ENCODE measurements around the gene SIPA1L3.
A peak's percentile ranks its signal among the peaks of the same experiment; 100 is the strongest.
"Not testable (repeated sequence)": the region's sequence is repeated elsewhere in the genome, so short reads cannot be mapped to it uniquely, and the experiment has no call there.

The SIPA1L3 gene

DNA sequence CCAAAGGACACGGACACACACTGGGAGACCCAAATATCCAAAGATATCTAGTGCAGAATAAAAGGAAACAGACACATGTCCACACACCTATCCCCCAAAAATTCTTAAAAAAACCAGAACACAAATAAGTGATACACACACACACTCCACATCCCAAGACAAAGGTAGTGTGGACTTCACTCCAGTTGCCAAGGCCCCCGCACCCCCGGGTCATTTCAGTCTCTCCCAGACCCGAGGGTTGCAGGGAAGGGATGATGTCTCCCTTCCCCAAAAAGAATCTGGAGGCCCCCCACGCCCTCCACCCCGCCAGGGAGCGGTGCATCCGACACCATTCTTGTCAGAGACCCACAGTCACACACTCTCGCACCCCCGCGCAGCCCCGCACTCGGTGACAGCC, 316.6 kb downstream of the SIPA1L3 start:
- peak overlapping the region; percentile 61 for H3K4me3 ChIP-seq (ENCODE audit: low read length)
- no peak for TF ChIP-seq ZNF274 (IDR thresholded peaks at IDR 0.05; ENCODE audit: low read depth, low read length)

DNA sequence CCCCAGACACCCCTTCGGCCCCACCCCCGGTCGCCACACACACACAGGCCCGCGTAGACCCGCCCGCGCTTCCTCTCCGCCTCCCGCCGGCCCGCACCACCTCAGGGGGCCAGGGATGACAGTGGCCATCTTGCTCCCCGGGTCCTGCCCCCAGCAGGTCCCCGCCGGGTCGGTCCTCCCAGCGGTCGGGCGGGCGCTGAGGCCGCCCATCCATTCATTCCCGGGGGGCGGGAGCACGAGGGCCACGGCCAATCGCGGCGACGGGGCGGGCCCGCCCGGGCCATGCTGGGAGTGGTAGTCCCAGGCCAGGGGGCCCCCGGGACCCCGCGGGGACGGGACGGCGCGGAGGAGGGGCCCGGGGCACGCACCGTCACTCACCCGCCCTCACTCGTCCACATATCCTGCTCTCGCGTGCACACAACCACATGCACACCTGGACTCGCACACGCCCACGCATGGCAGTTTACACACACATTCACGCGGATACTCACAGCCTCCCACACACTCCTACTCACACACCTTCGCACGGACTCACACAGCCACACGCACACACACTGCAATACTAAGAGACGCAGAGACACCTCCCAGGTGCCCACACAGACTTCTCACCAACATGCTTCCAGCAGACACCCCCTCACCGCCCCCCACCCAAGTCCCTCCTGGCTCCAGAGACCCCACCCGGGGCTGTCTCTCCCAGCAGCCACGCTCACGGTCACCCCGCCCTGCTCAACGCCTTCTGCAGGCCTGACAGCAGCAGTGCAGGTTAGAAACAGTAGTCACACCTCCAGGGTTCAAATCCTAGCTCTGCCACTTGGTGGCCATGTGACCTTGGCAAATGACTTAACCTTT, 317.2 kb downstream of the SIPA1L3 start, which contains the start of gene DPF1:
TSS of gene DPF1 (minus strand) at position 209 of the 849 bp plus-strand sequence. CDS start at position 129, 80 bp downstream.
- peak within 1 kb of the TSS; percentile 61 for H3K4me3 ChIP-seq (ENCODE audit: low read length)
- TF ChIP-seq ZNF274 (IDR thresholded peaks at IDR 0.05; ENCODE audit: low read depth, low read length), result no peak

DNA sequence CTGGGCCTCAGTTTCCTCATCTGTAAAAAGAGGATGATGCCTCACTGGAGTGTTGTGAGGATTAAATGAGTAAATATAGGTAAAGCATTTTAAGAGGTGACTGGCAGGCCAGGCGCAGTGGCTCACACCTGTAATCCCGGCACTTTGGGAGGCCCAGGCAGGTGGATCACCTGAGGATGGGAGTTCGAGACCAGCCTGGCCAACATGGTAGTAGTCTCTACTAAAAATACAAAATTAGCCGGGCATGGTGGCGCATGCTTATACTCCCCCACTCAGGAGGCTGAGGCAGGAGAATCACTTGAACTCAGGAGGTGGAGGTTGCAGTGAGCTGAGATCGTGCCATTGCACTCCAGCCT, 317.8 kb downstream of the SIPA1L3 start:
- not testable (repeated sequence) for H3K4me3 ChIP-seq (ENCODE audit: low read length)

DNA sequence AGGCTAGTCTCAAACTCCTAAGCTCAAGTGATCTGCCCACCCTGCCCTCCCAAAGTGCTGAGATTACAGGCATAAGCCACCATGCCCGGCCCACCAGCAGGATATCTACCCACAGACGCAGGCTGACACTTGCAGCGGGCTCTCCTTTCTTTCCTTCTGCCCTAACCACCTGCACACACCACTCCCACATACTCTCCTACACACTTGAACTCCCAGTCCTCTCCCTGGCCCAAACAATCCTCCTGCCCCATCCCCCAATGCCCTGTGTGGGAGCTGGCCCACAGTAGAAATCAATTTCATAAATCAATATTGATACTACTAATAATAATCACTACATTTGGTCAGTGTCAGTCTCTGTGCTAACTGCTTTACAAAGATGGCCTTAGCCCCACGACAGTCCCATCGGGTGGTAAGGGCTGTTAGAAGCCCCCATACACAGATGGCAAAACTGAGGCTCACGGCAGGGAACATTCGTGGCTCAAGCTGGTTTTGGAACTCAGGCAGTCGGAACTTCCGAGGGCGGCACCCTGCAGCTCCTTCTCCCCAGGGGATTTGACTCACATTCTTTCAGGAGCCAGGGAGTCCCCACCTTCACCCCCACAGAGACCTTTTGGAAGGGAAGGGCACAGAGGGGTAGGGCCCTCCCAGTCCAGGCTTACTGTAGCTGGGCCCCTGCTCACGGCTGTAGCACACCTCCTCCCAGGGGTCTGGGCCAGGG, 320.4 kb downstream of the SIPA1L3 start:
- TF ChIP-seq ZNF274 (IDR thresholded peaks at IDR 0.05; ENCODE audit: low read depth, low read length), result no peak
- no peak overlapping the region for H3K4me3 ChIP-seq (ENCODE audit: low read length)

DNA sequence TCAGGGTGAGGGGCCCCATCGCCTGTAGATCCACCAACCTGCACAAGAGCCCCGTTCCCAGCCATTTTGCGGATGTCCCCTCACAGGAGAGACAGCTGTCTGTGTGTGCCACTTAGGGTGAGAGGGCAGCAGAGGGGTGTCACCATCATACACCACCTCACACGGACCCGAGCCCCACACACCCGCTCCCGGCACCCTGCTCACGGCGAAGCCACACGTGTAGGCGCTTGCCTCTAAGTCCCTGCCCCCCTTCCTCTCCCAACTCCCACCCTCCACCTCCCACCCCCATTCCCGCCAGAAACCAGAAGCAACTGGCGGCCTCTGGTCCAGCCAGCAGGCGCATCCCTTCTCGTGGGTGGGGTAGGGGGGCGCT, 321.0 kb downstream of the SIPA1L3 start:
- H3K4me3 ChIP-seq (ENCODE audit: low read length), result no peak overlapping the region
- no peak for TF ChIP-seq ZNF274 (IDR thresholded peaks at IDR 0.05; ENCODE audit: low read depth, low read length)

DNA sequence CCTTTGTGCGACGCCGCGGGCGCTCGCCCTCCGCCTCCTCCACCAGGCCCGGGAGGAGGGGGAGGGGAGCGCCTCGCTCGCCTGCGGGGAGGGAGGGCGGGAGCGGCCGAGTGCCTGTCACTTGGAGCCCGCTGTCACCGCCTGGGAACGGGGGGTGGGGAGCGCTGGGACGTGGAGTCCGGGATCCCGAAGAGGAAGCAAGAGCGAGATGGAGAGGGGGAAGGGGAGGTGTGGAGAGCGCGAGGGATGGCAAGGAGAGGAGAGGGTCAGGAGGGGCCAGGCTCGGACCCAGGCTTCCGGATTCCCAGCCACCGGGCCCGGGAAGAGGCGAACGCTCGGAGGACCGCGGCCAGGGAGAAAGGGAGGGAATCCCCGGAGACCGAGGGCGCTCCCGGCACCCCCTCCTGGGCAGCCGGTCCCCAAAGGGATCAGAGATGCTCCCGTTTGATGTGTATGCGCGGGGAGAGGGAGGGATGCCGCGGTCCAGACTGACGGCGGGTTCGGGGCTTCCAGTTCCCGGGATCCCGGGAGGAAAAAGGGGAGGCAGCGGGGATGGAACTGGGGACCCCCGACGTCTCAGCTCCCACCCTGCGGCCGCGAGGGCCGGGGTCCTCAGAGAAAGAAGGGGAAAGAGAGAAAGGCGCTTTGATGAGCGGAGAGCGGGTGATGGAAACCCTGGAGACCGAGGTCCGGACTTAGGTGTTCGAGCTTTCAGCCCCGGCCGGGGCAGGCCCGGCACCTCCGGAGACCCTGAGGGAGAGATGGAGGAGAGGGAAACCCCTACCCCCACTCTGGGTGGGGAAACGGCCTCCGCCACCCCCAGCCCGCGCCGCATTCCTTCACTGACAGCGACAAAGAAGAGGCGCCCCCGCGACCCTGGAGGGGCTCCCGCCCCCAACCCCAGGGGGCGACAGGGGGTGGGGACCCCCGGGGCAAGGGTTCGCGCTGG, 321.8 kb downstream of the SIPA1L3 start:
- peak overlapping the region; percentile 36 for H3K4me3 ChIP-seq (ENCODE audit: low read length)
- no peak for TF ChIP-seq ZNF274 (IDR thresholded peaks at IDR 0.05; ENCODE audit: low read depth, low read length)

DNA sequence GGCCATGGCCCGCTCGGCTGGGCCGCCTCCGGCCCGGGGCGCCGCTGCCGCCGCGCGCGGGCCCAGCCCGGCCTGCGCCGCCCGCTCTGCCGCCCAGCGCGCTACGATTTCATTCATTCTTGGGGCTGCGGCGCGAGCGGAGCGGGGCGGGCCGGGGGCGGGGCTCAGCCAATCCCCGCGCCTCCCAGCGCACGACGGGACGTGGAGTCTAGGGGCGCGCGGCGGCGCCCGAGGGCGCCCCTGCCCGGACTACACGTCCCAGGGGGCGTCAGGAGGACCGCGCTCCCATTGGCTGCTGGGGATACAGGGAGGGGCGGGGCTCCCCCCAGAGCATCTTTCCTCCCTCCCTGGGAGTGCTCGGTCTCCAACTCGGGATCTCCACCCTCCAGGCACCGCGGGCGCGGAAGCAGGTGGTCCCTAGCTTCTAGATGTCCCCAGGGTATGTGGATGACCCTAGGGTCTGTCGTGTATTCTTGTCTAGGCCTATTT, 322.6 kb downstream of the SIPA1L3 start:
- no peak for TF ChIP-seq ZNF274 (IDR thresholded peaks at IDR 0.05; ENCODE audit: low read depth, low read length)
- no peak overlapping the region; the same call in 1 of the 2 replicates for H3K4me3 ChIP-seq (ENCODE audit: low read length)

DNA sequence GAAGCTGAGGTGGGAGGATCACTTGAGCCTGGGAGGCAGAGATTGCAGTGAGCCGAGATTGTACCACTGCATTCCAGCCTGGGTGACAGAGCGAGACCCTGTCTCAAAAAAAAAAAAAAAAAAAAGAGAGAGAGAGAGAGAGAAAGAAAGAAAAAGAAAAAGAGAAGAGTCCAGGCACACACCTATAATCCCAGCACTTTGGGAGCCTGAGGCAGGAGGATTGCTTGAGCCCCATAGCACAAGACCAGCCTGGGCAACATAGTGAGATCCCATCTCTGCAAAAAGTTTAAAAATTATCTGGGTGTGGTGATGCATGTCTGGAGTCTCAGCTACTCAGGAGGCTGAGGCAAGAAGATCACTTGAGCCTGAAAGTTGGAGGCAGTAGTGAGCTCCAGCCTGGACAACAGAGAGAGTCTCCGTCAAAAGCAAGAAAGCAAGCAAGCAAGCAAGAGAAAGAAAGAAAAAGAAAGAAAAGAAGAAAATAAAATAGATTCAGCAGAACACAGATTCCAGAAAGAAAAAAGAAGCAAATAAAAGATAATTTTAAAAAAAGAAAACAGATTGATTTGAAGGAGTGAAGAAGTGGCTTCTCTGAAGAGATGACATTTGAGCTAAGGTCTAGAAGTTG, 323.6 kb downstream of the SIPA1L3 start:
- not testable (repeated sequence) for H3K4me3 ChIP-seq (ENCODE audit: low read length)

DNA sequence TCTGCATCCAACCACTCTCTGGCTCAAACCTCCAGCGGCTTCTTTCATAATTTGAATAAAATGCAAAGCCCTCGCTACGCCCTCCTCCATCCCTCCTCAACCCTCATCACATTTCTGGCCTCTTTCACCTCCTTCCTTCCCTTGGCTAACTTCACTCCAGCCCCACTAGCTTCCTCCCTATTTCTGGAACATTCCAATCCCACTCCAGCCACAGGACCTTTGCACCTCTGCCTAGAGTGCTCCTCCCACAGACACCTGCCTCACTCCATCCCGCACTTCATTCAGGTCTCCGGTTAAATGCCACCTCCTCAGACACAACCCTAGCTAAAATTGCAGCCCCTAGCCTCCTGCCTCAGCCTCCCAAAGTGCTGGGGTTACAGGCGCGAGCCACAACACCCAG, 324.9 kb downstream of the SIPA1L3 start:
- no peak overlapping the region for H3K4me3 ChIP-seq (ENCODE audit: low read length)
- no peak for TF ChIP-seq ZNF274 (IDR thresholded peaks at IDR 0.05; ENCODE audit: low read depth, low read length)

DNA sequence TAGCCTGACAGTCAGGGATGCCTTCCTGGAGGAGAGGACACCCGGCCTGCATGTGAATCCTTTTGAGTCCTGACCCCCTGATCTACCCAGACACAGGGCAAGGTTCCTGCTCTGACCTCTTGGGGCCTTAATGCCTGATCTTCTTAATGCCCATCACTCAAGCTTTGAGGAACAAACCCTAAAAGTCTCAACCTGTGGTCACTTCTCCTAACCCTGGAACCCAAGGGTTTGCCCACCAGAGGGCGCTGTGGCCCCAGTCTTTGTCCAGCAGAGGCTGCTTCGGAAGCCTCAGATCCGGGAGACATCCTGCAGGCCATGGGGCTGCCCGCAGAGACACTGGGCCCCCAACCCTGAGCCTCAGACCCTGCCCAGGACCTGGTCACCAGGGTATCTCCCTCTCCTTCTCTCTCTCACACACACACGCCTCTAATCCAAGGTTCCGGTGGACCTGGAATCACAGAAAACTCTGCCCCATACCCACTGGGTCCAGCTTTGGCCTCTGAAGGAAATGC, 326.8 kb downstream of the SIPA1L3 start:
- H3K4me3 ChIP-seq (ENCODE audit: low read length), result no peak overlapping the region
- TF ChIP-seq ZNF274 (IDR thresholded peaks at IDR 0.05; ENCODE audit: low read depth, low read length), result no peak

DNA sequence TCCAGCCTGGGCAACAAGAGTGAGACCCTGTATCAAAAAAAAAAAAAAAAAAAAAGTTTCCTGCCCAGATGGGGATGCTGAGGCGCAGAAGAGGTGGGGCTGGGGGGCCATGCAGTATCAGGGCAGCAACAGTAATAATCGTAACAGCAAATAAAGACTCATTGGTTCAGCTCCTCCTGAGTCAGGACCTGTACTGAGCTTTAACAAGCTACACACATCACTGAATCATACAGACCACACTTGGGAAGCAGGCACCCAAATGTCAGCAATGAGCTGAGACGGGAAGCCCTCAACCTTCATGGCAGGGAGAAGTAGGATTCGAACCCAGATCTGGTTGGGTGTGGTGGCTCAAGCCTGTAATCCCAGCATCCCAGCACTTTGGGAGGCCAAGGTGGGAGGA, 327.6 kb downstream of the SIPA1L3 start:
- H3K4me3 ChIP-seq (ENCODE audit: low read length), result no peak overlapping the region
- TF ChIP-seq ZNF274 (IDR thresholded peaks at IDR 0.05; ENCODE audit: low read depth, low read length), result no peak

DNA sequence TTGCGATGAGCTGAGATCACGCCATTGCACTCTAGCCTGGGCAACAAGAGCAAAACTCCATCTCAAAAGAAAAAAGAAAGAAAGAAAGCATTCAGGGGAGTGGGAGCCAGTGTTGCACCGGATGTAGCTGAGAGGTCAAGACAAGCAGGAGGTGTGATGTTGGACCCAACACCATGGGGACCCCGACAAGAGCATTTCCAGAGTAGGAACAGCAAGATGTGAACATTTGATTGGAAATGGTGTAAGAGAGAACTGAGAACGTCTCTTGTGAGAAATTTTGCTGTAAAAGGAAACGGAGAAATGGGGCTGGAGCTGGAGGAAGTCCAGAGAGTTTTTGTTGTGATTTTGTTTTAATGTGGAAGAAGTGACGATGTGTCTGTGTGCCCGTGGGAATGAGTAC, 332.8 kb downstream of the SIPA1L3 start:
- no peak for TF ChIP-seq ZNF274 (IDR thresholded peaks at IDR 0.05; ENCODE audit: low read depth, low read length)
- no peak overlapping the region for H3K4me3 ChIP-seq (ENCODE audit: low read length)

DNA sequence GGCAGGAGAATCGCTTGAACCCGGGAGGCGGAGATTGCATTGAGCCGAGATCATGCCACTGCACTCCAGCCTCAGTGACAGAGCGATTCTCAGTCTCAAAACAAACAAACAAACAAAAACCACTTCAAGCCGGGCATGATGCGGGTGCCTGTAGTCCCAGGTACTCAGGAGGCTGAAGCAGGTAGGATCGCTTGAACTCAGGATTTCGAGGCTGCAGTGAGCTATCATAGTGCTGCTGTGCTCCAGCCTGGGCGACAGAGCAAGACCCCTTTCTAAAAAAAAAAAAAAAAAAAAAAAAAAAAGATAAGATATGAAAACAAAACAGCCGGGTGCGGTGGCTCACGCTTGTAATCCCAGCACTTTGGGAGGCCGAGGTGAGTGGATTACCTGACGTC, 336.3 kb downstream of the SIPA1L3 start:
- H3K4me3 ChIP-seq (ENCODE audit: low read length), result peak overlapping the region; percentile 42; the same call in 1 of the 2 replicates

More for the DNA sequence above, 336.3 kb downstream of the SIPA1L3 start:
- TF ChIP-seq ZNF274 (IDR thresholded peaks at IDR 0.05; ENCODE audit: low read depth, low read length), result no peak
